CD4-positive, alpha-beta T cell treated with Interleukin-4 for 1 hour (primary cell): ENCODE data around the gene IL4I1.

ENCODE experiments used
- DNase-seq, 2 donors: peaks; one replicate each; pipeline ENCODE4 v3.0.0-alpha.2; 2020 to 2022

IL4I1 gene

GRCh38 chr19:49877020-49877878 is 19.4 kb downstream of the IL4I1 start, which contains the start of the genes AKT1S1 and TBC1D17:
TSS of gene AKT1S1 (minus strand) at chr19:49877355. CDS start at chr19:49873295, 4,060 bp downstream.
TSS of gene TBC1D17 (plus strand) at chr19:49877702. CDS start at chr19:49877724, 22 bp downstream.
- DNase-seq = peak; percentile 100

GRCh38 chr19:49876422-49877019 is 20.2 kb downstream of the IL4I1 start:
- DNase-seq = peak; percentile 99

GRCh38 chr19:49875857-49876421 is 20.7 kb downstream of the IL4I1 start:
- peak; percentile 64 to 67 for DNase-seq

DNA sequence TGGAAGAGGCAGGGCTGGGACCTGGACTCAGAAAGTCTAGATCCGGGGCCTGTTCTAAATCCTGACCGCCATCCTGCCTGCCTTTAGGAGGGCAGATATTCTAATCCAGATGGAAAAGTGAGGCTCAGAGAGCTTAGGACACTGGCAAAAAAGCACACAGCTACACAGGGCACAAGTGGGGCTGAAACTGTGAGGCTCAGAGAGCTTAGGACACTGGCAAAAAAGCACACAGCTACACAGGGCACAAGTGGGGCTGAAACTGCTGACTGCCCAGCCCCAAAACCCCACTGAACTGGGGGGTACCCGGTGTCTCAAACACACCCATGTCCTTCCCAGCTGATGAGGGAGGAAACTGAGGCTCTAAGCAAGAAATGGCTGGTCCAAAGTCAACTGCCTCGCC is 21.5 kb downstream of the IL4I1 start:
- no peak for DNase-seq

- no peak for DNase-seq
Measured at GRCh38 chr19:49874503-49875157, 22.1 kb downstream of the IL4I1 start.

GRCh38 chr19:49873834-49874233 is 22.9 kb downstream of the IL4I1 start:
- no peak for DNase-seq

GRCh38 chr19:49873129-49873521 is 23.6 kb downstream of the IL4I1 start:
- no peak for DNase-seq

- DNase-seq = no peak
Measured at GRCh38 chr19:49872245-49873128, 24.2 kb downstream of the IL4I1 start.

DNA sequence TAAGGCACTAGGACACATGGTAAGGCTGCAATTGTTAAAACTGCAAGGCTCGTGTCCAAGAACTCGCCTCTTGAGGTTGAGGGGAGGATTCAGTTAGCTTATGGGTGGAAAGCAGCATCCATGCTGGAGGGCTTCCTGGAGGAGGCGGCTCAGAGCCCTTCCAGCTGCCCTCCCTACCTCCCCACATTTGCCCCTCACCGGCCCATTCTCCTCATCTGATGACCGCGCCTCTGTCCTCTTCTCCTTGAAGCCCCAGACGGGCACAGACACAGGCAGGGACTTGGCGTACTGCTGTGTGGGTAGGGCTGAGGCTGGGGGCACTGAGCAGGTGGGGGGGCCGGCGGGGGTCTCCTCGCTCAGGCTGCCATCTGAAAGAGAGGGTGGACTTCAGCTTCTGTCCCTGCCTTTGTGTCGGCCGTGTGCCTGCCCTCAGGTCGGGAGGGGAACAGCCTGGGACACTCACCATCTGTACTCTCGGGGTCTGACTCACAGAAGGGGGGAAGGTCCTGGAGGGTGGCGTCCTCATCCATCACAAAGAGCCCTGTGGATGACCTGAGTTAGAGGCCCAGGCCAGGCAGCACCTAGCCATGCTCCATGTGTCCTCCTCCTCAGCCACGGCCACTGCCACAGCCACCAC is 25.2 kb downstream of the IL4I1 start:
- DNase-seq = no peak

GRCh38 chr19:49870309-49870901 is 26.3 kb downstream of the IL4I1 start:
- no peak for DNase-seq

DNA sequence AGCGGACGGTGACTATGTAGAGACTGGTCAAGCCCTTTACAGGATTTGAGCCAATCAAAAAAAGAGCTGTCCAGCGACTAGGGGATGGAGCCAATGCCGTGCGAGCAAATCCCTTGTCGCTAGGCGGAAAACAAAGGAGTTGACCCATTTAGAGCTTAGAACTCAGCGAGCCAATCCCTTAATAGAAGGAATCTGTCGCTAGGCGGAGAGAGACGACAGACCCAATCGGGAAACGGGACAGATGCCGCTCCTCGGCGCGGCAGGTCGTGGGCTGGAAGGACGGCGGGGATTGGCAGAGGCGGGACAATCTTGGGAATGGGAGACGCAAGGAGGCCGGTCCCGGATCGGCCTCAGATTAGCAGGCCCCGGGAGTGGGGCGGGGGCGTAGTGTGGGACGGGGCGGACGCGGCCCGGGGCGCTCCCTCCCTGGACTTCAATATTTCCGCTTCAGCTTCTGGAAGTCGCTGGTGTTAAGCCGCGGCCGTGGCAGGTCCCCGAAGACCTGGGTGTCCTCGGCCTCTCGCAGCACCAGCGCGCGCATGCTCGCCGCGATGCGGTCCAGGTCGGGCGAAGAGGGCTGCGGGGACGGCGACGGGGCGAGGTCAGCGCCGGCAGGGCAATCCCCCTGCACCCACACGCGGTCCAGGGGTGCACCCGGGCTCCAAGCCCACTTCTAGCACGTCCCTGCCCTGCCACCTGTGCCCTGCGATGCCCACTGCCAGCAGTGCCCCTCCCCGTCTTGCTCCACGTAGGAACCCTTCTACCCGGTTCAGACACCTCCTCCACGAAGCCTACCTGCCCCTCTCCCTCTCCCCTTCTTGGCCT is 27.0 kb downstream of the IL4I1 start:
- DNase-seq = peak; percentile 98 to 99

- no peak for DNase-seq
Measured at GRCh38 chr19:49869009-49869483, 27.6 kb downstream of the IL4I1 start.

DNA sequence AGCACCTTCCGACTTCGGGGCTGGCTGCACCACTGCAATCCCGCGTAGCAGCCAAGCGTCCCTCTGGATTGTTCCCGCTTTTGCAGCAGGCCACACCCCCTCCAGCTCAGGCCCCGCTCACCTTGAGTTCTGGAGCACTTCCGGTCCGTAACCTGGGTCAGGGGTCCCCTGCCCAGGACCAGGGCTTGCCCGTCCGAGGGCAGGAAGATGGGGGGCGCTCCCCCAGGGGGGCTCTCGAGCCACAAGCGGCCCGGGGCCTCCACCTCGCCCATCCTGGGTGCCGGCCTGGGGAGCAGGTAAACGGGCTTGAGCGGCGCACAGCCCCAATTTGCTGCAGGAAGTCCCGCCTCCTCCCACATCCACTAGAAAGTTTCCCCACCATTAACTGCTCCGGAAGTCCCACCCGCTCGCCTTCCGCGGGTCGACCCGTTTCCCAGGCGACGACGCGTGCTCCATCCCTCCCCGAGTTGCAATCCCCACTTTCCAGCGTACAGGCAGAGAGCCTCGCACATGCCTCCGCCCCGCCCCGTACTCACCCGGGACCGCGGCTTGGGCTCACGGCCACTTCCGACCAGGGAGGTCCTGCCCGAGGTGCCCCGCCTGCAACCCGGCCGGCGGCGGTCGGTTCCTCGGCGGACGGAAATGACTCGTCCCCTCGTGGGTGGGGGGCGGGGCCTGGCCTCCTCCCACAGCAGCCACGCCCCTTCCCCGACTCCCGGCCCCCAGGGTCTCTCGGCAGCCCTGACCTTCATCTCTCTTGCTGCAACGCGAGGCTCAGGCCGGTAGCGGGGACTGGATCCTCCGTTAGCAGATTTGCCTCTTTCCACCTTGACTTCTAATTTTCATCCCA is 29.5 kb downstream of the IL4I1 start, which contains the start of gene PNKP:
Gene PNKP, minus strand, starts transcription at position 644 of the 850 bp plus-strand sequence. Its CDS starts 372 bp downstream, at position 272.
- peak; percentile 88 to 90 for DNase-seq

GRCh38 chr19:49864890-49865289 is 31.8 kb downstream of the IL4I1 start:
- DNase-seq = no peak

DNA sequence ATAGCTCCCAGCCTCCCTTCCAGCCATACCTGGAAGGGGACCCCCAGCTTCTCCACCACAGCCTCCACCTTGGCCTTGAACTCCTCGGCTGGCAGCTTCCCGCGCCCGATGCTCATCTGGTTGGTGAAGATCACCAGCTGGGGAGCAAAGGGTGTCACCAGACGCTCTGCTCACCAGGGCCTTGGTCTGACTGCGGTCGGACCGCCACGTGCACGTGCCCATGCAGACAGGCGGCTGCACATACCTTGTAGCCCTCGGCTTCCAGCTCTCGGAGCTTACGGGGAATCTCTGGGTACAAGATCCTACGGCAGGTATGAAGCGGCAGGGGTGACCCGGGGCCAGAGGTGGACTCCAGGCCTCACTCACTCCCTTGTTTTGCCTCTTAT is 32.8 kb downstream of the IL4I1 start:
- no peak for DNase-seq

- no peak for DNase-seq
Measured at GRCh38 chr19:49863254-49863934, 33.3 kb downstream of the IL4I1 start.

- DNase-seq = no peak
Measured at GRCh38 chr19:49862391-49863253, 34.1 kb downstream of the IL4I1 start.
